Retina (tissue), 1 donor: ENCODE measurements around the gene USP6.
"Not testable (repeated sequence)": the region's sequence is repeated elsewhere in the genome, so short reads cannot be mapped to it uniquely, and the experiment has no call there.

ENCODE experiments used
- DNase-seq: peaks from one replicate; pipeline ENCODE4 v3.0.0-alpha.2; 2016

Gene USP6

DNA sequence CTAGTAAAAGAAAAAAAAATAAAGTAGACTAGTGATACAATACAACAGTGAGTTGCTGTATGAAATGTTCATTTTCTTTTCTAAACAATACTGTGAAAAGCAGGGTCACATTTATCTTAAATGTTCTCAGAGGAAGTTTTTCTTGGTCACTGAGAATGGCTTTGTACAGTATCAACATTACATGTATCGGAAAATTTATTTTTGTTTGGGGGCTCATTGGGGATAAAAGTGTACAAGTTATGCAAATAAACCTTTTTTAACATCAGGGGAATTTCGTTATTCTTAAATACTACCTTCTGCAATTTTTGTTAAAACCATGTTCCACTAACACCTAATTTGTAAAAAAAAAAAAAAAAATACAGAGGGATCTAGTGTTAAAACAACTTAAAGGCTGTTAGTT lies 84.5 kb downstream of the USP6 start:
- DNase-seq, result no peak

DNA sequence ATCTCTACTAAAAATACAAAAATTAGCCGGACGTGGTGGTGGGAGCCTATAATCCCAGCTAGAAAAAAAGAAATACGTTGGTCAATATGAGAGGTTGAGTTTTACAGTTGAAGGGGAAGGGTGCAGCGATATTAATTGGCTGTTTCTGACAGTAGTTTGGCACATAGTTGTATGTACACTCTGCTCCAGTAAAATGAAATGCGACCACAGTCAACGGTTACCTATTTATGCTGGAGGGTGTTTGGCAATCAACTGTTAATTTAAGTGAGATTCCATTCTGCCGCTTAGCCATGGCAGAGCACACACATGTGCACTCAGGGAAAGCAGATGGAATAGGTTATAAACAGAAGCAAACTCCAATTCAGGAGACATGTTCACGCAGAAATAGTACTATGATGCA lies 85.2 kb downstream of the USP6 start:
- DNase-seq, result no peak

- DNase-seq, result no peak
Observed at GRCh38 chr17:5203178-5203907, 87.5 kb downstream of the USP6 start.

- DNase-seq, result no peak
Observed at GRCh38 chr17:5203908-5204294, 88.1 kb downstream of the USP6 start.

DNA sequence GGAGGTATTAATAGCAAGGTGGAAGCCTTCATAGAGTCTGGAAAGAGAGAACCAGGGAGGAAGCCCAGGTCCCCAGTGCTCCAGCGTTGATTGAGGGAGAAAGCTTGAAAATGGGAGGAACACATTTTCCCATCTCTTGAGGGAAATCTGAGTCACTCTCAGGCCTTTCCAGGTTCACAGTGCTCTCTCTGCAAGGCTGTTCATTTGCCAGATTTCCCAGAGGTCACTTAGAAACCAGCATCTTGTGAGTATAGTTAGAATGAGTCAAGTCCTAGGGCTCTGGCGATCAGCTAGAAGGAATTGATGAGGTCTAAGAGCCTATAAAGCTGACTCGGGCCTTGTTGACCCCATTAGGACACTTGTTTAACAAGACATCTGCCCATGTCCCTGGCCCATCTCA lies 93.6 kb downstream of the USP6 start:
- no peak for DNase-seq

DNA sequence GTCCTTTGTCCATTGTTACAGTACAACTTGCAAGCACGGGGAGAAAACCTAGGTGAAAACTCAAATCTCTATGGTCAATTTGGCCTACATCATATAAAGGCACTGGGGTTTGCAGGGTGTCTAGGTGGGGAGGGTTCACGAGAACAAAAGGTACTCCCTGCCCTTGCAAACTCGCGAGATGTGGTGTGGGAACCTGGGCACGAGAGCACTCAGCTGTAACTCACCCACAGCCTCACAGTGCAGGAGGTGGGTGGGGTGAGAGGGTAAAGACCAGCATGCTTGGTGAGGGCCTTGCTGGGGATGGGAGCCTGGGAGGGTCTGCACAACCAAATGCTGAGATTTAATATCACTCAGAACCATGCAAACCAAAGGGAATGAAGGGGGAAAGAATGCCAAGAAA lies 94.3 kb downstream of the USP6 start:
- no peak for DNase-seq

DNA sequence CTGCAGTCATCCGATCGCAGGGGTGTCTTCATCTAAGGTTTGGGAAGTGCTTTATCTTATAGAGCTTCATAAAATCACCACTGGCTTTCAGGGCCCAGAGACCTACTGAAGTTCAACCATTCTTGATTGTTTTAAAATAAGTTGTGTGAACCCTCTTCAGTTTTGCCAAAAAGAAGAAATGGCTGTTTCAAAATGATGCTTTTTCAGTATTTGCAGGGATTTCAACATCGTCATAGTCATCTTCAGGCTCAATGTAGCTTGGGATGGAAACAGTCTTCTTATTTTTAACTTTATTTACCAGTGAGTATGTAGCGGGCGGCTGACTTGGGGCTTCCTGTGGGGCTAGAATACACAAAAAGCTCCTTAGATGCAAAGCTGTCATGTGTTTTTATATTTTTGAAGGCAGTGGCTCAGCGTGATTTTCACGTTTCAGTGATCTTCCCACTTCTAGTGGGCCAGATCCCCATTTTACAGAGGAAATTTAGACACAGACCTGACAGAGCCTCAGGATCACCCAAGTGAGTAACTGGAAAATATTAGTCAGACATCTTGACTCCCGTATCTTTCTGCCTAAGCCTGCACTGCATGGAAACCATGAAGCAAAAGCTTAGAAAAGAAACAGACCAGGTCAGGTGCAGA lies 94.9 kb downstream of the USP6 start:
- no peak for DNase-seq

DNA sequence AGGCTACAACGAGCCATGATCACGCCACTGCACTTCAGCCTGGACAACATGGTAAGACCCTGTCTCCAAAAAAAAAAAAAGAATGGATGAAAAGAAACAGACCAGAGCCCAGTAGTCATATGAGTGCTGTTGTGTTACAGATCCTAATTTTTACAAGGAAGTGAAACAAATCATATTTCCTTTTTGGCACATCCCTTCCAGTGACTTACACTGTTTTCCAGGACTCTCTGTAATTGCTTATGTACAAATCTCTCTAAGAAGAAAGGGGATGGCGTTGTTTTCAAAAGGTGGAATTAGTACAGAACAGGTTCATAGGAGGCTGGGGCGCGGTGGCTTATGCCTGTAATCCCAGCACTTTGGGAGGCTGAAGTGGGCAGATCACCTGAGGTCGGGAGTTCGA lies 95.6 kb downstream of the USP6 start:
- no peak for DNase-seq

DNA sequence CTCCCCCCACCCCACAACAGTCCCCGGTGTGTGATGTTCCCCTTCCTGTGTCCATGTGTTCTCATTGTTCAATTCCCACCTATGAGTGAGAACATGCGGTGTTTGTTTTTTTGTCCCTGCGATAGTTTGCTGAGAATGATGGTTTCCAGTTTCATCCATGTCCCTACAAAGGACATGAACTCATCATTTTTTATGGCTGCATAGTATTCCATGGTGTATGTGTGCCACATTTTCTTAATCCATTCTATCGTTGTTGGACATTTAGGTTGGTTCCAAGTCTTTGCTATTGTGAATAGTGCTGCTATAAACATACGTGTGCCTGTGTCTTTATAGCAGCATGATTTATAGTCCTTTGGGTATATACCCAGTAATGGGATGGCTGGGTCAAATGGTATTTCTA lies 101.7 kb downstream of the USP6 start:
- DNase-seq, result not testable (repeated sequence)

DNA sequence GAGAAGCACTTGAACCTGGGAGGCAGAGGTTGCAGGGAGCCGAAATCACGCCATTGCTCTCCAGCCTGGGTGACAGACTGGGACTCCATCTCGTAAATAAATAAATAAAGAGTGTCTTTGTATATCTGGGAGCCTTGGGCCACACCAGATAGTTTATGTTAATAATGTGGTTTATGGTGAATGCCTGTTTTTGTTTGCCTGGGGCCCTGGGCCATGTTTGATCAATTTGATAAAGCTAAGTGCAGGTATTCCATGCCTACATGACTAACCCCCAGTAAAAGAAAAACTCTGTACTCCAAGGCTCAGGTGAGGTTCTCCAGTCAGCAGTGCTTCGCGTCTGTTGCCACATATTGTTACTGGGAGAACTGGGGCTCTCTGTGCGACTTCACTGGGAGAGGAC lies 103.7 kb downstream of the USP6 start:
- no peak for DNase-seq

DNA sequence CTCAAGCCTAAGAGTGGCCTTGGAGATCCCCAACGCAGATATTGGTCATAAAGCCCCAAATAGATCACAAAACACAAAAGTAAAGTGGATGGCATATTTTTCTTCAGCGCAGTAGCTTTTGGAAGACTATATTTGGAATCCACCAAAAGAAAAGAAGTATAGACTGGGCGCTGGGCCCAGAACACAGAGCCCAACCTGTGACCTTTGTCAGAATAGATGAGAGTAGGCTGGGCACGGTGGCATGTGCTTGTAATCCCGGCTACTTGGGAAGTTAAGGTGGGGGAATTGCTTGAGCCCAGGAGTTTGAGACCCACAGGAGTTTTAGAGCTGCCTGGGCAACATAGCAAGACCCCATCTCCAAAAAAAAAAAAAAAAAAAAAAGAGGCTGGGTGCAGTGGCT lies 104.2 kb downstream of the USP6 start:
- no peak for DNase-seq

DNA sequence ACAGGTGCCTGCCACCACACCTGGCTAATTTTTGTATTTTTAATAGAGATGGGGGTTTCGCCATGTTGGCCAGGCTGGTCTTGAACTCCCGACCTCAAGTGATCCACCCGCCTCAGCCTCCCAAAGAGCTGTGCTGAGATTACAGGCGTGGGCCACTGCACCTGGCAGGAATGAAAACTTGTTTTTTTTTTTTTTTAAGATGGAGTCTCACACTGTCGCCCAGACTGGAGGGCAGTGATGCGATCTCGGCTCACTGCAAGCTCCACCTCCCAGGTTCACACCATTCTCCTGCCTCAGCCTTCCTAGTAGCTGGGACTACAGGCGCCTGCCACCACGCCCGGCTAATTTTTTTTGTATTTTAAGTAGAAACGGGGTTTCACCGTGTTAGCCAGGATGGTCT lies 106.1 kb downstream of the USP6 start:
- not testable (repeated sequence) for DNase-seq
